ENCODE measurements around the gene MAP1S.

MAP1S gene

GRCh38 chr19:17735410-17735809 lies 16.1 kb downstream of the MAP1S start:
- H3K4me1 ChIP-seq: no peaks in the 10 kb centered on the region
- no peaks in the 10 kb centered on the region for H3K9me3 ChIP-seq (ENCODE audit: control insufficient read depth, low read length)
- H2AFZ ChIP-seq: no peak overlapping the region
- H3K9ac ChIP-seq: no peak overlapping the region
- H3K27me3 ChIP-seq (ENCODE audit: control insufficient read depth, insufficient read depth, low read length): no peaks in the 10 kb centered on the region
- H3K79me2 ChIP-seq: peaks cover 2% of the 10 kb centered on the region
- H3K36me3 ChIP-seq (ENCODE audit: control insufficient read depth, insufficient read depth, low read length): no peaks in the 10 kb centered on the region
- TF ChIP-seq, protein P1, sequence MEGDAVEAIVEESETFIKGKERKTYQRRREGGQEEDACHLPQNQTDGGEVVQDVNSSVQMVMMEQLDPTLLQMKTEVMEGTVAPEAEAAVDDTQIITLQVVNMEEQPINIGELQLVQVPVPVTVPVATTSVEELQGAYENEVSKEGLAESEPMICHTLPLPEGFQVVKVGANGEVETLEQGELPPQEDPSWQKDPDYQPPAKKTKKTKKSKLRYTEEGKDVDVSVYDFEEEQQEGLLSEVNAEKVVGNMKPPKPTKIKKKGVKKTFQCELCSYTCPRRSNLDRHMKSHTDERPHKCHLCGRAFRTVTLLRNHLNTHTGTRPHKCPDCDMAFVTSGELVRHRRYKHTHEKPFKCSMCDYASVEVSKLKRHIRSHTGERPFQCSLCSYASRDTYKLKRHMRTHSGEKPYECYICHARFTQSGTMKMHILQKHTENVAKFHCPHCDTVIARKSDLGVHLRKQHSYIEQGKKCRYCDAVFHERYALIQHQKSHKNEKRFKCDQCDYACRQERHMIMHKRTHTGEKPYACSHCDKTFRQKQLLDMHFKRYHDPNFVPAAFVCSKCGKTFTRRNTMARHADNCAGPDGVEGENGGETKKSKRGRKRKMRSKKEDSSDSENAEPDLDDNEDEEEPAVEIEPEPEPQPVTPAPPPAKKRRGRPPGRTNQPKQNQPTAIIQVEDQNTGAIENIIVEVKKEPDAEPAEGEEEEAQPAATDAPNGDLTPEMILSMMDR (IDR thresholded peaks at IDR 0.05): no peak
- no peak overlapping the region for H3K4me2 ChIP-seq (ENCODE audit: low read length)
- no peak overlapping the region for H3K27ac ChIP-seq
- no peak overlapping the region for H3K4me3 ChIP-seq (ENCODE audit: low read depth, low read length)

- TF ChIP-seq, protein P1 (IDR thresholded peaks at IDR 0.05): no peak
- Histone ChIP-seq H3K27ac (no peak overlapping the region), H3K9me3 (ENCODE audit: control insufficient read depth, low read length) (no peaks in the 10 kb centered on the region), H3K36me3 (ENCODE audit: control insufficient read depth, insufficient read depth, low read length) (no peaks in the 10 kb centered on the region), H3K4me3 (ENCODE audit: low read depth, low read length) (no peak overlapping the region), H2AFZ (no peak overlapping the region), H3K9ac (no peak overlapping the region), H3K4me2 (ENCODE audit: low read length) (no peak overlapping the region), H3K4me1 (no peaks in the 10 kb centered on the region), H3K27me3 (ENCODE audit: control insufficient read depth, insufficient read depth, low read length) (no peaks in the 10 kb centered on the region), H3K79me2 (no peaks in the 10 kb centered on the region)
Observed at GRCh38 chr19:17737690-17738153, 18.4 kb downstream of the MAP1S start.

DNA sequence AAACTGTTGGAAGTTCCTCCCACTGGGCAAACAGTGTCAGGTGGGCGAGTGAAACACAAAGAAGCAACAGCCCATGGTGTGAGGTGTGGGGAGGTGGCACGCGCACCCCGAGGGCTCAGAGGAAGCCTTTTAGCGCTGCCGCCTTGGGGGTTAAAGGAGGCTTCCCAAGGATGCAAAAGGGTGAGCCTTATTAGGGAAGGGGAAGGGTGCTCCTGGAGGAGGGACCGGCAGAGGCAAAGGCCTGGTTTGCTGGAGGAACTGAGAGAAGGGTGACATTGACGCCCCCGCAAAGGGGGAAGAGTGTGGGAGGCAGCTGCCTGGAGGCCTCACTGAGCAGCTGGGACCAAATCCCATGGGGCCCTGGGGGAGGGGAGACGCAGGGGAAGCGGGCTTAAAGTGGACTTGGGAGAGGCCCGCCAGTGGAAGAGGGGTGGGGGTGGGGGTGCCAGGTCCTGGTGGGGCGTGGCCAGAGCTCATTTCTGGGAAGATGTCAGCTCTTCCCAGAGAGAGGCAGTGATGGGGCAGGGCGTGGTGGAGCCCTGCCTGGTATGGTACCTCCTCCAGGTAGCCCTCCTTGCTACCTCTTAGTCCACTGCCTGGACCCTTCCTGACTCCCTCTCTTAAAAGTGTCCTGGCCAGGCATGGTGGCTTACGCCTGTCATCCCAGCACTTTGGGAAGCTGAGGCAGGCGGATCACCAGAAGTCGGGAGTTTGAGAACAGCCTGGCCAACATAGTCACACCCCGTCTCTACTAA lies 20.0 kb downstream of the MAP1S start:
- H3K27me3 ChIP-seq (ENCODE audit: control insufficient read depth, insufficient read depth, low read length): no peaks in the 10 kb centered on the region
- TF ChIP-seq, protein P1 (IDR thresholded peaks at IDR 0.05): no peak
- H3K36me3 ChIP-seq (ENCODE audit: control insufficient read depth, insufficient read depth, low read length): no peaks in the 10 kb centered on the region
- H3K4me1 ChIP-seq: no peaks in the 10 kb centered on the region
- no peaks in the 10 kb centered on the region for H3K9me3 ChIP-seq (ENCODE audit: control insufficient read depth, low read length)
- H3K4me3 ChIP-seq (ENCODE audit: low read depth, low read length): no peak overlapping the region
- H2AFZ ChIP-seq: no peak overlapping the region
- no peaks in the 10 kb centered on the region for H3K79me2 ChIP-seq
- no peak overlapping the region for H3K4me2 ChIP-seq (ENCODE audit: low read length)
- no peak overlapping the region for H3K9ac ChIP-seq
- no peak overlapping the region for H3K27ac ChIP-seq

DNA sequence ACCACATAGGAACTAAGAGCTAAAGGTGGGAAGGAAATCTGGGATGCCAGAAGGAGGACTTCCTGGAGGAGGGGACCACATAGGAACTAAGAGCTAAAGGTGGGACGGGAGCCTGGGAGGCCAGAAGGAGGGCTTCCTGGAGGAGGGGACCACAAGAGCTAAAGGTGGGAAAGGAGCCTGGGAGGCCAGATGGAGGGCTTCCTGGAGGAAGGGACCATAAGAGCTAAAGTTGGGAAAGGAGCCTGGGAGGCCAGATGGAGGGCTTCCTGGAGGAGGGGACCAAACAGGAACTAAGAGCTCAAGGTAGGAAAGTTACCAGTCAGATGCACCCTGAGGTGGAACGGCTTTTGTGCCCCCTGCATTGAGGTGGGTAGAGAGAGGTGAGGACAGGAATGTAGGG lies 22.2 kb downstream of the MAP1S start:
- Histone ChIP-seq H3K9me3 (ENCODE audit: control insufficient read depth, low read length) (no peaks in the 10 kb centered on the region), H3K9ac (no peak overlapping the region), H3K4me2 (ENCODE audit: low read length) (no peak overlapping the region), H2AFZ (no peak overlapping the region), H3K36me3 (ENCODE audit: control insufficient read depth, insufficient read depth, low read length) (no peaks in the 10 kb centered on the region), H3K27me3 (ENCODE audit: control insufficient read depth, insufficient read depth, low read length) (no peaks in the 10 kb centered on the region), H3K27ac (no peak overlapping the region), H3K4me1 (no peaks in the 10 kb centered on the region), H3K4me3 (ENCODE audit: low read depth, low read length) (no peak overlapping the region), H3K79me2 (no peaks in the 10 kb centered on the region)
- TF ChIP-seq, protein P1 (IDR thresholded peaks at IDR 0.05): no peak

Measured in parathyroid adenoma (tissue), 2 donors.